ENCODE measurements around the gene RUNX3.

Gene RUNX3

DNA sequence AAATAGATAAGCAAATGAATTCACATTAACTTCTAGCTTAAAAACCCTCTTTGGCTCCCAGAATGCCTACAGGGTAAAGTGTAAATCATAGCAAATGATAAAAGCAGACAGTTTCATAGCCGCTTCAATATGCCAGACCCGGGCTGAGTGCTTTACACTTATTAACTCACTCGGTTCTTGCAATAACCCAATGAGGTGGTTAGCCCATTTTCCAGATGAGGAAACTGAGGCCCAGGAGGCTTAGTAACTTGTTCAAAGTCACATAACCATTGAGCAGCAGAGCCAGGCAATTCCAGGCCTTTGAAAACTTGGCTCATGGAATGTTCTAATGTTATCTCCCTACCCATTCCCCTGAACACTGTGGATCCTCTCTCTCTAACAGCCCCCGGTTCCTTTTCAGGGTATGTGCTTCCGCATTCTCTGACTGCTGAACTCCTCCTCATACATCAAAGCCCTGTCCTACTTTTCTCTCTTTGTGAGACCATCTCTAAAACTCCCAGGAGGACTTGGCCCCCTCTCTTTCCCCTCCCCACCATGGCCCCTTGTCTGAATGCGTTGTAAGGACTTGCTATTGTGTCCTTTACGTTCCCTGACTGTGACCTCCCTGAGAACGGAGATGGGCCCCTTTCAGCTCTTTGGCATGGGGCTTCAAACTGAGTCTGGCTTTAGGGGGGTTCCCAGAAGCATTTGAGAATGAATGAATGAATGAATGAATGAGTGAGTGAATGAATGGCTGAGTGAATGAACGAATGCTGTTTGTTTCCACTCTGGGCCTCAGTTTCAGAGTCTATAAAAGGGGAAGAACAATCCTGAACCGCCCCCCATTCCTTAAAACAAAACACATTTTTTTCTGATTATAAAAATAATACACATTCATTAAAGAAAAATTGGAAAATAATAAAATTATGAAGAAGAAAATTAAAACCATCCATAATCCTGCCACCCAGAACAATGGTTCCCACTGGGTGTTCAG lies 15.6 kb upstream of the RUNX3 start:
- H3K4me3 ChIP-seq (replicated peaks in 1 of 2; ENCODE audit: low read depth in 2 of 2, low read length in 2 of 2) = no peak overlapping the region
- no peak for DNase-seq (ENCODE audit: low read depth in 2 of 2)
- no peak for TF ChIP-seq CTCF (IDR thresholded peaks at IDR 0.05; ENCODE audit: low read depth, low read length)

DNA sequence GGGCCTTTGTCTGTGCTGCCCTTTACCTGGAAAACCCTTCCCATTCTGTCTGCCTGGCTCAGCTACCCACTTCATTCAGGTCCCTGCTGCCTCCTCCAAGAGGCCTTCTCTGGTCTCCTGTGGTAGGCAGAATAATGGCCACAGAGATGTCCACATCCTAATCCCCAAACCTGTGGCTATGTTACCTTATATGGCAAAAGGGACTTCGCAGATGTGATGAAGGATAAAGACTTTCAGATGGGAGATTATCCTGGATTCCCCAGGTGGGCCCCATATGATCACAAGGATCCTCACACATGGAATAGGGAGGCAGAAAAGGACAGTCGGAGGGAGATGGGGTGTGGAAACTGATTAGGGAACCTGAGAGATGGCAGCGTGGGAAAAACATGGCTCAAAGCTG lies 14.2 kb upstream of the RUNX3 start:
- no peak for DNase-seq (ENCODE audit: low read depth in 2 of 2)
- no peak overlapping the region for H3K4me3 ChIP-seq (replicated peaks in 1 of 2; ENCODE audit: low read depth in 2 of 2, low read length in 2 of 2)
- no peak for TF ChIP-seq CTCF (IDR thresholded peaks at IDR 0.05; ENCODE audit: low read depth, low read length)

DNA sequence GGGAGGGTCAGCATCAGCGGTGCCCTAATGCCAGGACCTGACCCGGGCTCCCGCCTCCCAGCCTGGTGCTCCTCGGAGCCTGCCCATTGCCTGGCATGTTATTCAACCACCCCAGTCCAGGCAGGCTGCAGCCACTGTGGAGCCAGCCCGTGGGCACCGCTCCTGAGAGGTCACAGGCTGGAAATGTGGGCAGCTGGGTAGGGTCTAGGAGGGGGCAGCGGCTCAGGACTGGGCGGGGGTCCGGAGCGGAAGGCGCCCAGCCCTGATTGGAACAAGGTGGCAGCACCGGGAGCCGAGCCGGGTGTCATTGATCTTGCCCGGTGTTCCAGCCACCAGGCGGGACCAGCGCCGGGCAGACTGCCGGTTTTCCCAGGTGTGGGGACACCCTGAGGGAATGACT lies 12.7 kb upstream of the RUNX3 start:
- no peak overlapping the region for H3K4me3 ChIP-seq (replicated peaks in 1 of 2; ENCODE audit: low read depth in 2 of 2, low read length in 2 of 2)
- TF ChIP-seq CTCF (IDR thresholded peaks at IDR 0.05; ENCODE audit: low read depth, low read length) = no peak
- DNase-seq (ENCODE audit: low read depth in 2 of 2) = no peak

DNA sequence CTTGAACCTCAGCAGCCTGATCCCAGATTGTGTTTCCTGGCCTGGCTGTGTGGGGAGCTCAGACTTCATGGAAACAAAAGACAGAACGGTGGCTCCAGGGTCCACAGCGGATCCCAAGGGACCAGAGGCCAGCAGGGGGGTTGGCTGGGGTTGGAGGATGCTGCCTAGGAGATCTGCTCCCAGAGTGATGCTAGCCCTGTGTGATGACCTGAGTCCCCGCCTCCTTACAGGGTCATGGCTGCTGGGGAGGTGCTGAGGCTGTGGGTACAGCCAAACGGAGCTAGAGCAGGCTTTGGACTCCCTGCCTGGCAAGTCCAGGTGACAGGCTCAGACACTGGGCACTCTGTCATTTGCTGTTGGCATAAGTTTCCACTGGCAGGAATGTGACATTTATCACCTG lies 11.5 kb upstream of the RUNX3 start:
- no peak for DNase-seq (ENCODE audit: low read depth in 2 of 2)
- H3K4me3 ChIP-seq (replicated peaks in 1 of 2; ENCODE audit: low read depth in 2 of 2, low read length in 2 of 2) = no peak overlapping the region
- TF ChIP-seq CTCF (IDR thresholded peaks at IDR 0.05; ENCODE audit: low read depth, low read length) = no peak

DNA sequence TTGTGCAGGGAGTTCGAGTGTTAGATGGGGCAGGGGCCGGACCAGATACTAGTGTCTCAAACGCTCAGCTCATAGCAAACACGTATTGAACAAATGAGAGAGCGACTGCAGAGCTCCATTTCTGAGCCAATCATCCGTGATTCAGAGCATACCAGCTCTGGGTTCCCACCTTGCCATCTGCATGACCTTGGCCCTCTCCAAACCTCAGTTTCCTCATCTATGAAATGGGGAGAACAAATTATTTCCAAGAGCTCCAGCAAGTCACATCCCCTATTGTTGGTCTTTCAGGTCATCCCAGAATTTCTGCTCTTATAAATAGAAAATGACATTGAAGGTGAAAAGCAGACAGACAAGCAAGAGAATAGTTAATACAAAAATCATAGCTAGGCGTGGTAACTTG lies 10.2 kb upstream of the RUNX3 start:
- TF ChIP-seq CTCF (IDR thresholded peaks at IDR 0.05; ENCODE audit: low read depth, low read length) = no peak
- DNase-seq (ENCODE audit: low read depth in 2 of 2) = no peak
- no peak overlapping the region for H3K4me3 ChIP-seq (replicated peaks in 1 of 2; ENCODE audit: low read depth in 2 of 2, low read length in 2 of 2)

GRCh38 chr1:24939675-24940193 lies 9.7 kb upstream of the RUNX3 start:
- DNase-seq (ENCODE audit: low read depth in 2 of 2) = no peak
- TF ChIP-seq CTCF (IDR thresholded peaks at IDR 0.05; ENCODE audit: low read depth, low read length) = no peak

More at GRCh38 chr1:24939675-24940193, 9.7 kb upstream of the RUNX3 start:
- no peak overlapping the region for H3K4me3 ChIP-seq (replicated peaks in 1 of 2; ENCODE audit: low read depth in 2 of 2, low read length in 2 of 2)
